Bronchial smooth muscle cell (primary cell): ENCODE data around the gene GRB2. TPM values are rescaled to one million over a fixed set of nuclear protein-coding genes. Genes with fewer than 3 reads are reported as not detected.

Experiments
- total RNA-seq: library from RNA; depleted of rRNA; stranded (reverse); fragments of >200 nt; gene quantifications from 2 replicates; pipeline ENCODE4 v1.2.1, GENCODE V29; 2014

GRB2 gene
- 41.0 and 50.4 TPM in 2 replicates for total RNA-seq

GRCh38 chr17:75405365-75406221, at the start of gene GRB2:
TSS of gene GRB2 (minus strand) at chr17:75405678. CDS start at chr17:75393628, 12,050 bp downstream.

GRCh38 chr17:75289115-75289831, 116.2 kb downstream of the GRB2 start, which contains the start of gene SLC25A19:
TSS of gene SLC25A19 (minus strand) at chr17:75289433. CDS start at chr17:75286764, 2,669 bp downstream.

GRCh38 chr17:75270966-75271232, 134.6 kb downstream of the GRB2 start, which contains the start of gene MIF4GD:
TSS of gene MIF4GD (minus strand) at chr17:75271231. CDS start at chr17:75270195, 1,036 bp downstream.

Other genes with a start within 250 kb of the GRB2 start
- 134 and 198 TPM in 2 replicates for gene SUMO2, start 222.7 kb downstream of the GRB2 start, total RNA-seq
- gene NUP85, start 200.0 kb downstream of the GRB2 start, total RNA-seq, result 21.1 and 22.6 TPM in 2 replicates
- gene GGA3, start 144.1 kb downstream of the GRB2 start, total RNA-seq, result 11.5 and 17.8 TPM in 2 replicates
- 43.1 and 46.0 TPM in 2 replicates for gene MRPS7, start 143.8 kb downstream of the GRB2 start, total RNA-seq
- 3.3 and 5.5 TPM in 2 replicates for gene MIF4GD, start 134.4 kb downstream of the GRB2 start, total RNA-seq
- 3.3 and 4.3 TPM in 2 replicates for gene SLC25A19, start 116.2 kb downstream of the GRB2 start, total RNA-seq
- 21.0 and 29.6 TPM in 2 replicates for gene TMEM94, start 51.0 kb upstream of the GRB2 start, total RNA-seq
- gene CASKIN2, start 109.9 kb upstream of the GRB2 start, total RNA-seq, result 3.8 and 4.9 TPM in 2 replicates
- gene TSEN54, start 110.8 kb upstream of the GRB2 start, total RNA-seq, result 5.9 and 8.2 TPM in 2 replicates
- 0.47 and 0.52 TPM in 2 replicates for gene LLGL2, start 120.0 kb upstream of the GRB2 start, total RNA-seq
- 3.9 and 13.5 TPM in 2 replicates for gene MYO15B, start 182.1 kb upstream of the GRB2 start, total RNA-seq
- not detected in 2 replicates for gene SMIM5, start 227.8 kb upstream of the GRB2 start, total RNA-seq